Heart left ventricle (tissue), 13 donors: ENCODE results near the gene PYROXD2.

Experiments
- CTCF ChIP-seq, 12 donors: fragments of 200-600 bp; sonication (generic) in 4 of 12; IDR thresholded peaks; one replicate each; pipeline versions ENCODE4 v1.5.0 to v1.8.0; 2018 to 2022; ENCODE audit warnings: antibody characterized with exemption in 12 of 12, mild to moderate bottlenecking in 5 of 12
- POLR2A ChIP-seq, 2 donors: fragments of 450-650 bp; IDR thresholded peaks; one replicate each; pipeline ENCODE4 v1.6.1; 2017; ENCODE audit warnings: antibody characterized with exemption in 2 of 2, mild to moderate bottlenecking in 2 of 2, moderate library complexity in 2 of 2
- donor health status: ischemic (EF 13 %, LVEDD 7.1; RV severe dilation, severe dysfunction).
- donor health status: DM: no; HTN: yes; CAD: no.
- donor health status: DM: no; HTN: no; CAD: no.
- donor health status: ischemic (EF 25% LVEDD 6.9; RV normal size, moderate dysfunction).
- donor health status: ischemic (EF 25% LVEDD 5.7; RV mildly dilated, moderate dysfunction).
- donor health status: ischemic (EF 35%, LVEDD 5.7; RV mildly dilated, moderate dysfunction).
- donor health status: nonischemic (EF 11% LVEDD 7.7; RV severe dilation, severe dysfunction).
- donor health status: DM: yes; HTN: yes; CAD: no.
- donor health status: PGD.
- donor health status: ischemic (EF 29% LVEDD 5.4; RV normal size, mild dysfunction).
- donor health status: nonischemic (EF 23%, LVEDD 6.1; RV moderate dilation, normal function).

GRCh38 chr10:98376485-98376884 is 38.5 kb downstream of the PYROXD2 start:
- no peak for TF ChIP-seq CTCF (IDR thresholded peaks at IDR 0.05)
- TF ChIP-seq POLR2A (IDR thresholded peaks at IDR 0.05), result no peak
